GM12864 (cell line): ENCODE measurements around the gene CLCN6.

Experiments used
- DNase-seq: peaks from one replicate; pipeline ENCODE4 v3.0.0-alpha.2; 2011; ENCODE audit warnings: low read depth
- H3K4me3 ChIP-seq: 2 replicates; pipeline ENCODE4 v1.5.1; 2011; ENCODE audit warnings: mild to moderate bottlenecking, low read depth, low read length, control low read depth
- CTCF ChIP-seq: IDR thresholded peaks from 2 replicates; pipeline ENCODE4 v1.5.1; 2011; ENCODE audit warnings: low read depth, mild to moderate bottlenecking, moderate library complexity, low read length, control low read depth, inconsistent platforms; ENCODE audit errors: missing control alignments

Gene CLCN6

GRCh38 chr1:11837767-11838348, 31.9 kb downstream of the CLCN6 start:
- no peak for DNase-seq
- no peak for TF ChIP-seq CTCF
- H3K4me3 ChIP-seq, result no peak overlapping the region

- no peak for DNase-seq
- TF ChIP-seq CTCF, result peak; percentile 99
- no peak overlapping the region for H3K4me3 ChIP-seq
These were observed 32.6 kb downstream of the CLCN6 start for GRCh38 chr1:11838349-11839272.

GRCh38 chr1:11839727-11840705, 34.0 kb downstream of the CLCN6 start:
- no peak for DNase-seq
- no peak for TF ChIP-seq CTCF
- H3K4me3 ChIP-seq, result no peak overlapping the region

GRCh38 chr1:11841245-11842153, 35.5 kb downstream of the CLCN6 start:
- no peak overlapping the region for H3K4me3 ChIP-seq
- DNase-seq, result no peak
- TF ChIP-seq CTCF, result no peak

- DNase-seq, result no peak
- H3K4me3 ChIP-seq, result no peak overlapping the region
- TF ChIP-seq CTCF, result no peak
These were observed 36.4 kb downstream of the CLCN6 start for GRCh38 chr1:11842154-11843041.
